HG03442 (cell line): ENCODE data around the gene TFEB.

Source experiments
- ATAC-seq: cut with Tn5 transposase; IDR thresholded peaks from one replicate; pipeline ENCODE4 v1.9.1; 2021; ENCODE audit warnings: mild to moderate bottlenecking, moderate library complexity; ENCODE audit not compliant: unreplicated experiment

TFEB gene

GRCh38 chr6:41692080-41692675 lies 43.2 kb downstream of the TFEB start:
- no peak for ATAC-seq

GRCh38 chr6:41691426-41692079 lies 43.9 kb downstream of the TFEB start:
- no peak for ATAC-seq

- no peak for ATAC-seq
These were observed 44.7 kb downstream of the TFEB start for GRCh38 chr6:41690541-41691330.

- ATAC-seq: no peak
These were observed 46.0 kb downstream of the TFEB start for GRCh38 chr6:41689171-41690008.

- ATAC-seq: no peak
These were observed 47.0 kb downstream of the TFEB start for GRCh38 chr6:41688256-41688965.

- ATAC-seq: no peak
These were observed 47.8 kb downstream of the TFEB start for GRCh38 chr6:41687501-41688175.

- no peak for ATAC-seq
These were observed 49.6 kb downstream of the TFEB start for GRCh38 chr6:41685641-41686380.

GRCh38 chr6:41684311-41685180 lies 50.9 kb downstream of the TFEB start:
- no peak for ATAC-seq

- ATAC-seq: peak; percentile 45
These were observed 51.7 kb downstream of the TFEB start for GRCh38 chr6:41683523-41684310.

- ATAC-seq: no peak
These were observed 52.2 kb downstream of the TFEB start for GRCh38 chr6:41683273-41683522.

- peak; percentile 17 for ATAC-seq
These were observed 52.7 kb downstream of the TFEB start for GRCh38 chr6:41682497-41683272.

GRCh38 chr6:41682056-41682477 lies 53.3 kb downstream of the TFEB start:
- peak; percentile 43 for ATAC-seq

GRCh38 chr6:41680182-41680965 lies 55.0 kb downstream of the TFEB start:
- no peak for ATAC-seq

GRCh38 chr6:41679696-41680095 lies 55.7 kb downstream of the TFEB start:
- ATAC-seq: no peak

- no peak for ATAC-seq
These were observed 56.8 kb downstream of the TFEB start for GRCh38 chr6:41678511-41679084.
